T-helper 1 cell (primary cell): ENCODE measurements around the gene UPP1.
"Not testable (repeated sequence)": the region's sequence is repeated elsewhere in the genome, so short reads cannot be mapped to it uniquely, and the experiment has no call there.

Source experiments
- DNase-seq, 5 donors: peaks; one replicate each; pipeline ENCODE4 v3.0.0-alpha.2; 2012 to 2020
- total RNA-seq, 4 donors: gene quantifications; one replicate each; lab custom pipeline; 2026; lab: John Stamatoyannopoulos, UW

The UPP1 gene
- total RNA-seq = 102 to 122 (median 113) reads per million in 4 donors

- DNase-seq = peak in 4 of 5 donors; percentile 86 to 90 (median 88)
These were observed at the start of gene UPP1 for GRCh38 chr7:48089046-48090003. Gene UPP1, plus strand, starts transcription at chr7:48089265. Its CDS starts 5,519 bp downstream, at chr7:48094784.

DNA sequence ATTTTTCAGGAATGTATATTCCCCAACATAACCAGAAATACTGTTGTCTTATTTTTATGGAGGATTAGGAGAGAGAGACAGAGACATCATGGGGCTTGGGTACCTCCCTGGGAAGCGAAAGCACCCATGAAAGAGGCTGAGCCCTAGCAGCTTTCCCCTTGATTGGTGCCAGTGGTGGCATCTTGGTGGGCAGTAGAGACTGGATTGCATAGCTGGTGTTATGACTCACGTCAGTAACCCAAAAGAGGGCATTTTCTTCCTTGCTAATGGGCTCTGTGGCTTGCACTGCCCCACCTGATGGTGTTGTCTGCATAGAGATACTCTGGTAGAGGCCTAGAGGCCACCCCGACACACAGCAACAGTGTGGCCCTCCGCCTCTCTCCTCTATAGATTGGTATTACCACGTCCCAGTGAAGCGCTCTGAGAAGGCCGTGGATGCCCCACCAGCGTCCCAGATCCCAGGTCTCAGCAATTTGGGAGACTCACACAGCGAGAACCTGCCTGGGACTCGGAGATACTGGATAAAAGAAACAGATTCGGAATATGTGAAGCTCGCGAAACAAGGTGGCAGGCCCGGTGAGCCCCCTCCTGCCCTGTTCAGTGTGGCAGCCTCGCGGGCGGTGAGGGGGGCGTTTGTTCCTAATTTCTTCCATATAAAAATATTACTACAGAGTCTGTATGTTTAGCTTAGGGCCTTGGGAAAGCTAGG lies 48.0 kb upstream of the UPP1 start:
- no peak for DNase-seq

DNA sequence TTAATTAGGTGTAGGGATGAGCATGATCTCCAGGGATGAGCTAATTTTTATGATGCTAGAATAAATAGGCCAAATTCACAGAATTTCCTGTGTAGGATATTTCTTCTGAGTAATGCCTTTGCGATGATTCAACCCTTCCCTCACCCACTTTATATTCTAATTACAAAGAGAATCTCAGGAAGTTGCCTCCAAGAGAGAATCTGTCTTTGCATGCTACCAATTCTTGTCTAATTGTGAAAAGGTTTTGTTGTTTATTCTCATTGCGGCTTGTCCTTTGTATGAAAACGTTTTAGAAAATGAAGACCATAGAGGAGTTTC lies 47.5 kb upstream of the UPP1 start:
- DNase-seq = no peak

GRCh38 chr7:48042216-48042615 lies 46.8 kb upstream of the UPP1 start:
- no peak for DNase-seq

DNA sequence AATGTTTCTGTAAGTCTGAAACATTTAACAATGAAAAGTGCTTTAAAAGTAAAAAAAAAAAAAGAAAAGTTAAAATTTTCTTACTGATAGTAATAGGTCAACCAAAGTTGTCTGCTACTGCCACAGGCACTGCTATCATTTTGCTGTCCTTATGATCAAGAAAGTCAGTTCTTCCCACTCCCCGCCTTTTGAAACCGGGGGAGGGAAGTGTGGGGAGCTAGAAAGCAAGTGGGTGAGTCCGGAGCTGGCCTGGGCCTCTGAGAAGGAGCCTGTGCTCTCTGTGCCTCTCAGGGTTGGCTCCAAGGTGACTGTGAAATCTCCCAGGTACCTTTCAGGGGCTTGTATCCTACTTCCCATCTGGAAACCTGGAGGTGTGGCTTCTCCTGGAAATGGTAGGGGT lies 46.4 kb upstream of the UPP1 start:
- no peak for DNase-seq

GRCh38 chr7:48045195-48045765 lies 43.8 kb upstream of the UPP1 start:
- DNase-seq = no peak

DNA sequence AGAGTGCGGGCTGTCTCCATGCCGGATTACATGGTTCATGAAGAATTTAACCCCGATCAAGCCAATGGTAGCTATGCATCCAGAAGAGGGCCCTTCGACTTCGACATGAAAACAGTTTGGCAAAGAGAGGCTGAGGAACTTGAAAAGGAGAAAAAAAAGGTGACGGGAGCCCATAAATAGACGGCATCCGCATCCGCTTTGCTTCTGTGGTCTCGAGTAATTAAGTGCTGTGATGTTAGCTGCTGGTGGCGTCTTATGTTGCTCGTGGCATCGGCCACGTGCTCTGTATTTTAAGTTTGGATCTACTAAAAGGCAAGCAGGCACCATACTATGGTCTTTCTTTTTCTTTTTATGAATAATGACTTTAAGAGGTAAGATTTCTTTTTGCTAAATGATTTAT lies 42.6 kb upstream of the UPP1 start:
- peak in 1 of 5 donors; percentile 28 for DNase-seq

- no peak for DNase-seq
These were observed 41.0 kb upstream of the UPP1 start for GRCh38 chr7:48048113-48048512.

- no peak for DNase-seq
These were observed 39.2 kb upstream of the UPP1 start for GRCh38 chr7:48049850-48050249.

DNA sequence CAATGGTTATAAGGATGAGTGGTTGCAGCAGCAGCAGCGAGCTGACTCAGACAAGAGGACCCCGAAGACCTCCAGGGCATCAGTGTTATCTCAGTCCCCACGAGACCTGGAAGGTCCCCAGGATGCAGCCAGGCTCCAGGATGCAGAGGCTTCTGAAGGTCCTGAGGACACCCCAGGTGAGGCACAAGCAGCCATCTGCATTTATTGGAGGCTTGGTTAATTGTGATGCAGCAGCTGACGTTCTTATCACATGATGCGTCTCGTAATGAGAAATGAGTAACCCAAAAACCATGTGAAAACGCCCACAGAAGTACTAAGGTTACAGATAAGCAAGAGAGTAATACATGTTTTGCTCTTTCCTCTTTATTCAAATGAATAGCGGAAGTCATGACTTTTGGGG lies 36.3 kb upstream of the UPP1 start:
- peak in 1 of 5 donors; percentile 11 for DNase-seq

GRCh38 chr7:48053736-48054135 lies 35.3 kb upstream of the UPP1 start:
- DNase-seq = no peak

DNA sequence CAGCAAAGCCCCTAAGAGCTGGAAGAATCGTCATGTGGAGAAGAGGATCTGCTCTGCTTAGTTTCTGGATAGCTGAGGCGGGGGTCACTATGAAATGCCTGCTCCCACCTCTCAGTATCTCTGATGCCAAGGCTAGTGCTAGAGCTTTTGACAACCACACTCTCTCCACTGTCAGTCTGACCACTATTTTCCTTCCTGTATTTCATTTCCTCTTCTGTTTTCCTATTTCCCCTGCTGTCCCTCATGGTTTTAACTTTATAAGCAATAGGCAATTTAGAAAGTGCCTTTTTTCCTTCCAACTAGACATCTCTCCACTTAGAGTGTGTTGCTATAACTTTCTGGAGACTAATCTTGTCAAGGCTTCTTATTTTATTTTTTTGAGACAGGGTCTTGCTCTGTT lies 30.1 kb upstream of the UPP1 start:
- no peak for DNase-seq

- no peak for DNase-seq
These were observed 29.4 kb upstream of the UPP1 start for GRCh38 chr7:48059706-48060105.

GRCh38 chr7:48063985-48064384 lies 25.1 kb upstream of the UPP1 start:
- DNase-seq = no peak

- no peak for DNase-seq
These were observed 21.6 kb upstream of the UPP1 start for GRCh38 chr7:48067475-48067874.

DNA sequence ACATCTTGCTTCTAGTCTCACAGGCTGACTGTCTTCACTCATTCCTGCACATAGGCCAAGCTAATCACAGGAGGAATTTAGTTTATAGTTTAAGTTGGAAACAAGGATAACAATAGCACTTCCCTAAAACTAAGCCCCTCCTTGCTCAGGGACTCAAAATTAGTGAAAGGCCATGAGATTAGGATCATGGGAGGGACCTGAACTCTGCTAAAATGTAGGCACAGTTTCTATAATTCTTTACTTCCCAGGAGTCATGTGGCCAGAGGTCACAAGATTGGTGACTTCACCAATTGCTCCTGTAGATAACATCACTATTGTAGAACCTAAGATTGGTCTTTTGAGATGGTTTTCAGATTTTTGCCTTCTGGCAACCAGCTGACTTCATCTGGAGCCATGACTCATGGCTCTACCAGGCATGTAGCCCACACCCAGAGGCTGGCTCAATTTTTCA lies 14.8 kb upstream of the UPP1 start:
- DNase-seq = no peak

GRCh38 chr7:48077423-48077822 lies 11.6 kb upstream of the UPP1 start:
- DNase-seq = no peak

DNA sequence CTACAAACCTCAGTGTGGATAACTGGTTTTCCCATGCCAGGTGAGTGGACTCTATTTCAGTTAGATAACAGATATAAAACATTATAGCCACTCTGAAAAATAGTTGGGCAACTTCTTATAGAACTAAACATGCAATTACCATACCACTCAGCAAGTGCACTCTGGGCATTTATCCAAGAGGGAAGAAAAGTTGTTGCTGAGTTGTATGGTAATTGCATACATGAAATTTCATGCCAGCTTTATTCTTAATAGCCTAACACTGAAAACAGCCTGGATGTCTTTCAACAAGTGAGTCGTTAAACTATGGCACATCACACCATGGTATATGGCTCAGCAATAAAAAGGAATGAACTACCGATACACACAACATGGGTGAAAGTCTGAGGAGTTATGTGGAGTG lies 10.6 kb upstream of the UPP1 start:
- DNase-seq = no peak

GRCh38 chr7:48082378-48082777 lies 6.7 kb upstream of the UPP1 start:
- not testable (repeated sequence) for DNase-seq

- DNase-seq = peak in 1 of 5 donors; percentile 68
These were observed 5.8 kb upstream of the UPP1 start for GRCh38 chr7:48083114-48083830.

DNA sequence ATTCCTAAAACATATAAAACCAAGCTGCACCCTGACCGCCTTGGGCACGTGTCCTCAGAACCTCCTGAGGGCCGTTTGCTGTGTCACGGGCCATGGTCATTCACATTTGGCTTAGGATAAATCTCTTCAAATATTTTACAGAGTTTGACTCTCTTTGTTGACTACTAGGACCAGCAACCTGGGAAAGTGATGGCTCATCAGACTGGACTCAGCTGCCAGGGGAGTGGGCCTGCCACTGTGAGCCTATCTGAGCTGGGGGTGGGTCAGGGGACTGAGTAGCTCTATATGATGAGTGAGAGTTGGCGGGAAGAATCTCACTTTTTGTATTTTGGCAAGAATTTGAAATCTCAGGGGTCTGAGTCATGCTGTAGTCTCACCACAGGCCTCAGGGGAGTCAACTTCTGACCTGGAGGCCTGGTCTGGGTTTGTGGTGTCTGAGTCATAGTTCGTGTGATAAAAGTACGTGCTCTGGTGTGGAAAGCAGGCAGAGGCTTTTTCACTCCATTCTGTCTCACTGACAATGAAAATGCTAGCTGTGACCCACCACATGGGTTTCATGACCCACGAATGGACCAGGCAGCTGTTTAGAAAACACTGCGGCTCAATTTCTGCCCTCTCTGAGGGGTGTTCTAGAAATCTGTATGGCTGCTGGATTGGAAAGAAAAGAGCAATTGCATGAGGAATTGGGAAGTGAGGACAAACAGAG lies 4.2 kb upstream of the UPP1 start:
- peak in 3 of 5 donors; percentile 46 to 88 (median 57) for DNase-seq

DNA sequence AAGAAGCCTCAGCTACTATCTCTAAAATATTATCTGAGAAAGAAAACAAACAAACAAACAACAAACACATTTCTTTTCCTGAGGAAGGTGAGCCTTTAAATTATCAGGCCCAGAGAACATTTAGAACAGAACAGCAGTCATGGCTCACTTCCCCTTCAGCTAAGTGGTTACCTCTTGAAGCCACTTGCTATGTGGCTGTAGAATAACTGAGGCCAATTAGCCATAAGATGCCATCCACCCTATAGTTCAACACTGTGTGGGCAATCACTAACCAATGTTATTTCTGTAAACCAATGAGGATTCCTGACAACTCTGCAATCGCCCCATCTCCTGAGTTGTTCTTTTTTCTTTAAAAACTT lies 3.7 kb upstream of the UPP1 start:
- no peak for DNase-seq
